Cardiac fibroblast (primary cell): ENCODE measurements around the gene DGKB.
A peak's percentile ranks its signal among the peaks of the same experiment; 100 is the strongest.
"Not testable (repeated sequence)": the region's sequence is repeated elsewhere in the genome, so short reads cannot be mapped to it uniquely, and the experiment has no call there.

Experiments
- DNase-seq, 2 donors: peaks; one replicate each; pipeline versions ENCODE4 v3.0.0 to v3.0.0-alpha.2; 2010; ENCODE audit warnings: low read depth in 2 of 2
- H3K4me3 ChIP-seq, 2 donors: replicated peaks in 1 of 2; 1 replicate in 1 of 2; 2 replicates in 1 of 2; pipeline ENCODE4 v1.5.1; 2011; ENCODE audit warnings: low read depth in 2 of 2, low read length in 2 of 2, mild to moderate bottlenecking in 2 of 2, moderate library complexity in 1 of 2
- CTCF ChIP-seq: IDR thresholded peaks from one replicate; pipeline ENCODE4 v1.5.1; 2011; ENCODE audit warnings: low read depth, mild to moderate bottlenecking, low read length, inconsistent platforms

DGKB gene

DNA sequence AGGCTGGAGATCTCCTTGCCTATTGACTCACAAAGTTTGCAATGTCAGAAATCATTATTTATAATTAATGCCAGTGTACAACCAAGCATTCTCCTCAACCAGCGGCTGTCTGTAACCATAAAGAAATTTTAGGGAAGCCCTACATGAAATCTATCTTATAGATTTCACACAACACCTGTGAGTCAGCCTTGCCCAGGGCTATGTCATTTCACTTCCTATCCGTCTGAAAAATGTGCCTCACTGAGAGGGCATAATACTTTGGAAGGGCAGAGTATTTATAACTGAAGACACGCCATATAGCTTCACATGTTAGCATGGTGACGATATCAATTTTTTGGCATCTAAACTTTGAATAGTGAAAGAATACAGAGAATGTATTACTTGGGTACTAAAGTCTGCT, 616.5 kb downstream of the DGKB start:
- DNase-seq = no peak
- H3K4me3 ChIP-seq = no peak overlapping the region
- no peak for TF ChIP-seq CTCF

- H3K4me3 ChIP-seq, DNase-seq: not testable (repeated sequence)
Measured at GRCh38 chr7:14279065-14279871, 623.3 kb downstream of the DGKB start.

DNA sequence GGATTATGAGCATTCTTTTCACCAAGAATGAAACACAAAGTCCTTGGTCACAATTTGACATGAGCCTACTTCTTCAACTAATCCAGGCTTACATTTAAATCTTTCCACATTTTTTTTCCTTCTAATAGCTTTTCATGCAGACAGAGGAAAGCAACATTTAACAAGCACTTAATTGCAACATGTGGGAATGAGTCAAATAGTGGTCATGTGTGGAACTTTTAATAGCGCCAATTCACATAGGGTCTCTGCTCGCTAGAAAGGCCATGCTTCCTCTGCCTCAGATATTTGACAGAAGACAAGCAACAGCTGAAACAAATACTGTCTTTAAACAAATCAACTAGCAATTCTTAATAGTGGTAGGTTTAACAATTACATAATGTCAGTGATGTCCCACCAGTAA, 627.2 kb downstream of the DGKB start:
- TF ChIP-seq CTCF = no peak
- peak; percentile 3 to 6 for DNase-seq
- H3K4me3 ChIP-seq = no peak overlapping the region

- H3K4me3 ChIP-seq = no peak overlapping the region
- no peak for TF ChIP-seq CTCF
- DNase-seq = no peak
Measured at GRCh38 chr7:14271441-14271840, 631.1 kb downstream of the DGKB start.

- DNase-seq = no peak
- H3K4me3 ChIP-seq = no peak overlapping the region
- TF ChIP-seq CTCF = no peak
Measured at GRCh38 chr7:14270099-14270498, 632.5 kb downstream of the DGKB start.

DNA sequence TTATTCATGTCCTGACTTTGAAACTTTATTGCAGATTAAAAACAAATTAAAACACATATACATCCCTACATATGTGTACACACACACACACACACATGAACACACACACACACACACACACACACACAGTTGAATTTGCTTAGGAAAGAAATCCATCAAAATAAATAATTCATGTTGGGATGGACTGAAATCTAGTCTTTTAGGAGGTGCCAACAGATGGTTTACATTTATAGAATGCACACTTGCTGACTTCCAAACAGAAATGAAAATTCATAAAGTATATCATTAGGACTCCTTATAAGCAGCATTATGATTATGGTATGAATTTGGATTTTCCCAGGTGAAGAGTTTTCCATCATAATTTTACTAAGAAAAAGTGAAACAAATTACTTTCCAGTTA, 642.5 kb downstream of the DGKB start:
- H3K4me3 ChIP-seq = no peak overlapping the region
- no peak for DNase-seq
- no peak for TF ChIP-seq CTCF

GRCh38 chr7:14258861-14259260, 643.7 kb downstream of the DGKB start:
- DNase-seq = no peak
- no peak for TF ChIP-seq CTCF
- H3K4me3 ChIP-seq = no peak overlapping the region
